Vagina (tissue), 2 donors: Measurements from ENCODE around the gene PNKD.

Experiments
- CTCF ChIP-seq, 3 experiments: fragments of 450-650 bp in 2 of 3; fragments of 200-600 bp in 1 of 3; sonication (generic) in 1 of 3; IDR thresholded peaks; one replicate each; pipeline ENCODE4 v1.5.1; 2017 to 2019; ENCODE audit warnings: antibody characterized with exemption in 3 of 3, mild to moderate bottlenecking in 2 of 3, moderate library complexity in 2 of 3
- POLR2AphosphoS5 ChIP-seq, 2 donors: sonication (generic); formaldehyde crosslinking; IDR thresholded peaks; one replicate each; pipeline ENCODE4 v1.9.0; 2017; ENCODE audit warnings: antibody characterized with exemption in 2 of 2, mild to moderate bottlenecking in 2 of 2, low read depth in 1 of 2; ENCODE audit not compliant: insufficient read depth in 1 of 2

DNA sequence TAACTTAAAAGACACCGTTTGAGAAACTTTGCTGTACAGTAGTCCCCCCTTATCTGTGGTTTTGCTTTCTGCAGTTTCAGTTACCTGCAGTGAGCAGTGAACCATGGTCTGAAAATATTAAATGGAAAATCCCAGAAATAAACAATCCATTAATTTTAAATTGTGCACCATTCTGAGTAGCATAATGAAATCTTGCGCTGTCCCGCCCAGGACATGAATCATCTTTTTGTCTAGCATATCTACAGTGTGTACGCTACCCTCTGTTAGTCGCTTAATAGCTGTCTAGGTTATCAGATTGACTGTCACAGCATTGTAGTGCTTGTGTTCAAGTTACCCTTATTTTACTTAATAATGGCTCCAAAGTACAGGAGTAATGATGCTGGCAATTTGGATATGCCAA is 47.3 kb upstream of the PNKD start:
- TF ChIP-seq CTCF (IDR thresholded peaks at IDR 0.05) (no peak), POLR2AphosphoS5 (IDR thresholded peaks at IDR 0.05; ENCODE audit: insufficient read depth in 1 of 2, low read depth in 1 of 2) (no peak)
